Mucosa of descending colon (tissue), 3 donors: ENCODE measurements around the gene ADAMTS2. TPM values are rescaled to one million over a fixed set of nuclear protein-coding genes. Genes with fewer than 3 reads are reported as not detected.

ENCODE experiments used
- ATAC-seq: fragments of 200-7000 bp; cut with Tn5 transposase; one replicate; pipeline ENCODE4 v1.9.1; 2020; ENCODE audit warnings: mild to moderate bottlenecking, moderate library complexity
- DNase-seq, 3 donors: peaks; one replicate each; pipeline ENCODE4 v3.0.0-alpha.2; 2020
- H3K36me3 ChIP-seq: fragments of 200-600 bp; one replicate; pipeline ENCODE4 v1.8.0; 2021; ENCODE audit warnings: low read depth, mild to moderate bottlenecking
- H3K4me1 ChIP-seq: fragments of 200-600 bp; one replicate; pipeline ENCODE4 v1.8.0; 2021; ENCODE audit warnings: low read depth, mild to moderate bottlenecking
- H3K4me3 ChIP-seq: fragments of 200-600 bp; one replicate; pipeline ENCODE4 v1.8.0; 2021; ENCODE audit warnings: mild to moderate bottlenecking
- H3K9me3 ChIP-seq: fragments of 200-600 bp; one replicate; pipeline ENCODE4 v1.8.0; 2021; ENCODE audit warnings: mild to moderate bottlenecking
- CTCF ChIP-seq: fragments of 200-600 bp; IDR thresholded peaks from one replicate; pipeline ENCODE4 v1.8.0; 2022; ENCODE audit warnings: antibody characterized with exemption, mild to moderate bottlenecking
- intact Hi-C, 2 donors: fragments of 100-400 bp; cut with DNase I in 1 of 2; cut with micrococcal nuclease in 1 of 2; formaldehyde crosslinking; loops; one replicate each; pipeline versions ENCODE4 v1.11.0 to v1.11.1; 2022; cut with DNase I, micrococcal nuclease
- total RNA-seq, 3 donors: library from RNA; stranded (reverse); fragmentation: NEBNext Ultra II Directional in 2 of 3; extraction: Animal tissue kit (Norgen Biotek cat#: 25700) in 2 of 3; gene quantifications; one replicate each; pipeline versions ENCODE4 v1.2.1 to v1.2.4, GENCODE V29; 2021 to 2023
- donor health status: DM: no; HTN: no; CAD: no; lungs with moderate emphysema.
- donor health status: DM: no; HTN: no; CAD: no.
- donor health status: DM: no; HTN: yes; CAD: no.

The ADAMTS2 gene
- total RNA-seq, 3 donors from 2014 or later = 1.3 to 9.2 (median 7.3) TPM

- intact Hi-C loops = no loop called here
- no peak for ATAC-seq
- TF ChIP-seq CTCF = no peak
- Histone ChIP-seq H3K9me3 (no peaks in the 10 kb centered on the region), H3K4me3 (no peak overlapping the region), H3K4me1 (no peaks in the 10 kb centered on the region), H3K36me3 (no peaks in the 10 kb centered on the region)
- DNase-seq = peak in 2 of 3 donors; percentile 12 to 30
Observed at GRCh38 chr5:179294131-179294780, 51.0 kb downstream of the ADAMTS2 start.

- Histone ChIP-seq H3K36me3 (no peaks in the 10 kb centered on the region), H3K9me3 (no peaks in the 10 kb centered on the region), H3K4me3 (no peak overlapping the region), H3K4me1 (no peaks in the 10 kb centered on the region)
- DNase-seq (peak in 2 of 3 donors; percentile 10 to 41), ATAC-seq (no peak)
- TF ChIP-seq CTCF = no peak
- intact Hi-C loops = no loop called here
Observed at GRCh38 chr5:179292681-179293635, 52.3 kb downstream of the ADAMTS2 start.

- no peak for TF ChIP-seq CTCF
- H3K4me3 ChIP-seq = no peak overlapping the region
- H3K36me3 ChIP-seq = no peaks in the 10 kb centered on the region
- no peaks in the 10 kb centered on the region for H3K4me1 ChIP-seq
- H3K9me3 ChIP-seq = no peaks in the 10 kb centered on the region
- intact Hi-C loops = no loop called here
- DNase-seq (no peak), ATAC-seq (no peak)
Observed at GRCh38 chr5:179292202-179292601, 53.1 kb downstream of the ADAMTS2 start.

- DNase-seq = peak in 1 of 3 donors; percentile 25
- no peaks in the 10 kb centered on the region for H3K36me3 ChIP-seq
- TF ChIP-seq CTCF = no peak
- no peaks in the 10 kb centered on the region for H3K9me3 ChIP-seq
- no peaks in the 10 kb centered on the region for H3K4me1 ChIP-seq
- no peak overlapping the region for H3K4me3 ChIP-seq
- intact Hi-C loops = no loop called here
- no peak for ATAC-seq
Observed at GRCh38 chr5:179290681-179291540, 54.4 kb downstream of the ADAMTS2 start.

GRCh38 chr5:179289756-179290385 lies 55.4 kb downstream of the ADAMTS2 start:
- no peak for TF ChIP-seq CTCF
- intact Hi-C loops = no loop called here
- ATAC-seq = no peak
- Histone ChIP-seq H3K4me3 (no peak overlapping the region), H3K36me3 (no peaks in the 10 kb centered on the region), H3K9me3 (no peaks in the 10 kb centered on the region), H3K4me1 (no peaks in the 10 kb centered on the region)
- DNase-seq = peak in 1 of 3 donors; percentile 0
